ENCODE results near the gene EPSTI1. TPM values are rescaled to one million over a fixed set of nuclear protein-coding genes. Genes with fewer than 3 reads are reported as not detected.
"Not testable (repeated sequence)": the region's sequence is repeated elsewhere in the genome, so short reads cannot be mapped to it uniquely, and the experiment has no call there.

The EPSTI1 gene
- polyA plus RNA-seq, 4 donors: 11.8 to 13.4 (median 13.0) TPM

- not testable (repeated sequence) for DNase-seq (ENCODE audit: low read depth in 4 of 4, low spot score in 3 of 4)
These were observed 129.7 kb downstream of the EPSTI1 start for GRCh38 chr13:42862370-42862769.

DNA sequence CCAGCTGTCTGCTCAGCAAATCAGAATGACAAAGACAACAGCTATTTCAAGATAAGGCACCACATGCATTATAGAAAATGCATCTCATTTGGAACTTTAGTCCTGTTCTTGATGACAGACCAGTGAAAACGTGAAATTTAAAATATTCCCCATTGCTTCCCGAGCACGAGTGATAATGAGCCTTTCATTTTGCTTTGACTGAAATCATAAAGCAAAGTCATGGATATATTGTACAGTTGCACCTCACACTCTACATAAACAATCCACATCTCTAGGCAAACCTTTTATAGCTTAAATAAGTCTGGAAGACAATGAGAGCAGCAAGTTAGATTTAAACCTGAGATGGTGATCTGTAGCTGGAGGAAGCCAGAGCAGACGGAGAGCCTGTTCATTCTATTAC is 131.6 kb downstream of the EPSTI1 start:
- no peak for DNase-seq (ENCODE audit: low read depth in 4 of 4, low spot score in 3 of 4)

- no peak for DNase-seq (ENCODE audit: low read depth in 4 of 4, low spot score in 3 of 4)
These were observed 132.3 kb downstream of the EPSTI1 start for GRCh38 chr13:42859760-42860159.

GRCh38 chr13:42855410-42855809 is 136.6 kb downstream of the EPSTI1 start:
- DNase-seq (ENCODE audit: low read depth in 4 of 4, low spot score in 3 of 4): no peak

DNA sequence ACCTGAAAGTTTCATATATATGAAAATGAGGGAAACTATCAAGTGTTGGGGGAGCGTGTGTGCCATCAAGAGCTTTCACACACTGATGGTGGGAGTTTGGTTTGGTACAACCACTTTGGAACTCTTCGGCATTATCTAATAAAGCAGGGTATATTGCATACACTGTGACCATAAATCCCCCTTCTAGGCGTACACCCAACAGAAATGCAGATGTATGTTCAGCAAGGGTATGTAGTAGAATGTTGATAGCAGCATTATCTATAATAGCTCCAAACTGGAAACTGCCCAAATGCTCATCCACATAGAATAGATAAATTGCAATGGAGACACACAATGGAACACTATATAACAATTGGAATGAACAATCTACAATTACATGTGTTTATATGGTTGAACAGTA is 139.9 kb downstream of the EPSTI1 start:
- no peak for DNase-seq (ENCODE audit: low read depth in 4 of 4, low spot score in 3 of 4)

DNA sequence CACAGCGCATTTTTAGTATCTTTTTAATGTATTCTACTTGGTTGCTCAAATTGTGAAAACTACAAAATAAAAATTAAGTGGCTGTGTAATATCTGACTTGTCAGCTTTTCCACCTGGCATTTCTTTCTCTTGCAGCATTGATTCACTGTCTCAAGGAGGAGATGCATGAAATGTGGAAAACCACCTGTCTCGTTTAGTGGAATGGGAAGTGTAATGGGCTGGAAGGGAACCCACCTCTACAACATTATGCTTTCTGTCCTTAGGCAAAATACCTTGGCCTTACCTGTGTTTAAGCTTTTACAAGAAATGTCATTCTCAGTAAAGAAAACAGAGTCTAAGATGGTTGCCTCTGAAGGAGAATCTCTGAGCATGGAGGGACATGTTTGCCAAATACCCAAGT is 142.8 kb downstream of the EPSTI1 start:
- DNase-seq (ENCODE audit: low read depth in 4 of 4, low spot score in 3 of 4): no peak

DNA sequence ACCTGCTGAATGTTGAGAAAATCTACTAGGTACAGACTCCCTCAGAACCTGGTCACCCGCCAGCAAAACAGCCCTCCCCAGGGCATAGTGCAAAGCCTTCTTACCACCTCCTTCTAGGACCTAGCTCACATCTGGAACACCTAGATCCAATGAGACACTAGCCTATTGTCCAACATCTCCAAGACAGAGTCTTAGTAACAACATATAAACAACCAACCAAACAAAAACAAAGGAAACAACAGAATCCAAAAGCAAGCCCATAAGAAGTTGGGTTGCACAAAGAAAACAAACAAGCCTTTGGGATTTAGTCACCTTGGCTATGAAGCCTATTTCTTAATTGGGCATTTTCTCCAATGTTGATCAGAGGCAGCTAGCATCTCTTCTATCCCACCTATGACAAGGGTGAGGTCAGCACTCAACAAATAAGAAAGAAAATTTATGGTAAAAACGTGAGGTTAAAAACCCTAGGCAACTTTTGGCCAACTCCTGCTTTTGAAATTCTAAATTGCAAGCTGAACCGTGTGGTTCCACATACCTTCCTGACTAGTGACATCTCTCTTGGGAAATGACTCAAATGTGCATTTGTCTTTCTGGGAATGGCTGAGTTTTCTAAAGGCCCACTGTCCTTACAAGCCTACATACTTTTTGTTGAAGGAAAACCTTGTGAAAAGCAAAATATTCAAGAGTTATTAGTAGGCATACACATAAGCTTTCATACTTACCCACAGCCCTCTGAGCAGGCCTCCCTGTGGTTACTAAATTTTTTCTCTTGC is 144.0 kb downstream of the EPSTI1 start:
- DNase-seq (ENCODE audit: low read depth in 4 of 4, low spot score in 3 of 4): no peak

DNA sequence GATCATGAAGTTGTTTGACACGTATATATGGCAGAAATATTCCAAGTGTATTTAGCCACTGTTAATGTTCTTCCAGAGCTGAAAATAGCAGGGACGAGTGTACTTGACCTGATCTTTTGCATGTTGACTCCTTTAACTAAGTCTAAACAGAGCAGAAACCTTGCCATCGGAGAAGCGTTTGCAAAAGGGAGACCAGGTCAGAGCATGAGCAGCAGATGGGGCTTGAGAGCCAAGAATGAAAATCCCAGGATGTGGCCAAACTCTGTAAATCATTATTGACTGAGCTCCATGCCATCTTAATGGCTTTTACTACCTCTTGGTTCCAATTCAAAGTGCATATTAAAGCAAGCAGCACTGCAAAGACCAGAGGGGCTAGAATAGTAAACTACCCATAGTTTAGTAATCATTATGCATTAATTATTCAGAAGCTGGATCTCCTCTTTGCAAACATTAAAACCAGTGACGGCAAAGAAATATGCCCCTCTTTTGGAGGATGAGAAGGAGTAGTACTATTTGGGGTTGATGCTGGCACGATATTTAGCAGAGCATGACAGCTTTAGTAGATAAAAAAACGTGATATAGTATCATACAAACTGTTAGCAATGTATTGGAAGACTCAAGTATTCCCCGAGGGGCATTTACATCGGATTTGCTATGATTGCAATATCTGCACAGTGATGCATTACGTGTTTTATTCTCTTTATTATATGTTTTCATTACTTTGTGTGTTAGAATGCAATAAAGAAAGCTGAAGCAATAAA is 154.9 kb downstream of the EPSTI1 start:
- peak in 3 of 4 donors; percentile 12 to 37 (median 22) for DNase-seq (ENCODE audit: low read depth in 4 of 4, low spot score in 3 of 4)

Other genes with a start within 250 kb of the EPSTI1 start
- not detected for gene FAM216B, start 210.7 kb downstream of the EPSTI1 start, polyA plus RNA-seq (ENCODE audit: insufficient read length in 4 of 4)
- gene DNAJC15, start 31.3 kb upstream of the EPSTI1 start, polyA plus RNA-seq (ENCODE audit: insufficient read length in 4 of 4): 10 to 100 TPM; 19.4 to 31.1 (median 29.1) TPM